ENCODE data around the gene WDR3. TPM values are rescaled to one million over a fixed set of nuclear protein-coding genes. Genes with fewer than 3 reads are reported as not detected.

WDR3 gene
- total and polyA plus RNA-seq, 2 experiments from 2014 or later: 20.7 to 24.3 TPM

- 69% methylated on average over 3 of the region's 3 CpGs for WGBS (ENCODE audit: low lambda C conversion rate, missing lambda C conversion rate)
- H3K79me2 ChIP-seq: no peaks in the 10 kb centered on the region
- no peak overlapping the region for H3K27ac ChIP-seq
- H2AFZ ChIP-seq: no peak overlapping the region
- no peak for DNase-seq (ENCODE audit: low spot score)
- H4K20me1 ChIP-seq (ENCODE audit: insufficient read depth, poor library complexity, severe bottlenecking): no peaks in the 10 kb centered on the region
- no peaks in the 10 kb centered on the region for H3K9me2 ChIP-seq (replicated peaks; ENCODE audit: insufficient read depth)
- H3K4me2 ChIP-seq: no peak overlapping the region
- no peak overlapping the region for H3K4me3 ChIP-seq
- H3K4me1 ChIP-seq (ENCODE audit: insufficient read depth): no peaks in the 10 kb centered on the region
- H3K9me3 ChIP-seq (ENCODE audit: low read depth): no peaks in the 10 kb centered on the region
- no peaks in the 10 kb centered on the region for H3K27me3 ChIP-seq
- TF ChIP-seq EZH2 (IDR thresholded peaks at IDR 0.05; ENCODE audit: borderline replicate concordance) (no peak), EZH2phosphoT487 (IDR thresholded peaks at IDR 0.05; ENCODE audit: low read depth, severe bottlenecking, unreplicated experiment) (no peak), CTCF (IDR thresholded peaks at IDR 0.05; ENCODE audit: poor library complexity) (no peak)
- H3K36me3 ChIP-seq (replicated peaks; ENCODE audit: insufficient read depth, low read depth): no peaks in the 10 kb centered on the region
These were observed 29.8 kb downstream of the WDR3 start for GRCh38 chr1:117959364-117959763.

- H3K27me3 ChIP-seq: no peaks in the 10 kb centered on the region
- TF ChIP-seq EZH2 (IDR thresholded peaks at IDR 0.05; ENCODE audit: borderline replicate concordance): no peak
- no peak for TF ChIP-seq EZH2phosphoT487 (IDR thresholded peaks at IDR 0.05; ENCODE audit: low read depth, severe bottlenecking, unreplicated experiment)
- TF ChIP-seq CTCF (IDR thresholded peaks at IDR 0.05; ENCODE audit: poor library complexity): no peak
- no peaks in the 10 kb centered on the region for H3K36me3 ChIP-seq (replicated peaks; ENCODE audit: insufficient read depth, low read depth)
- no peak overlapping the region for H3K27ac ChIP-seq
- H3K79me2 ChIP-seq: no peaks in the 10 kb centered on the region
- H2AFZ ChIP-seq: no peak overlapping the region
- no peak overlapping the region for H3K4me2 ChIP-seq
- no peak overlapping the region for H3K4me3 ChIP-seq
- no peaks in the 10 kb centered on the region for H4K20me1 ChIP-seq (ENCODE audit: insufficient read depth, poor library complexity, severe bottlenecking)
- WGBS (ENCODE audit: low lambda C conversion rate, missing lambda C conversion rate): 94% methylated on average over 3 of the region's 3 CpGs
- no peaks in the 10 kb centered on the region for H3K9me2 ChIP-seq (replicated peaks; ENCODE audit: insufficient read depth)
- H3K4me1 ChIP-seq (ENCODE audit: insufficient read depth): no peaks in the 10 kb centered on the region
- no peaks in the 10 kb centered on the region for H3K9me3 ChIP-seq (ENCODE audit: low read depth)
- no peak for DNase-seq (ENCODE audit: low spot score)
These were observed 34.9 kb downstream of the WDR3 start for GRCh38 chr1:117964290-117965038.

GRCh38 chr1:117967477-117967876 is 37.9 kb downstream of the WDR3 start:
- no peaks in the 10 kb centered on the region for H3K9me2 ChIP-seq (replicated peaks; ENCODE audit: insufficient read depth)
- peak; percentile 11 for DNase-seq (ENCODE audit: low spot score)
- no peaks in the 10 kb centered on the region for H3K9me3 ChIP-seq (ENCODE audit: low read depth)
- no peak overlapping the region for H3K4me3 ChIP-seq
- no peaks in the 10 kb centered on the region for H3K79me2 ChIP-seq
- no peaks in the 10 kb centered on the region for H3K4me1 ChIP-seq (ENCODE audit: insufficient read depth)
- peak overlapping the region; percentile 33 for H3K27ac ChIP-seq
- H3K4me2 ChIP-seq: peak overlapping the region; percentile 2
- WGBS (ENCODE audit: low lambda C conversion rate, missing lambda C conversion rate): 64% methylated on average over 4 of the region's 4 CpGs
- H3K27me3 ChIP-seq: no peaks in the 10 kb centered on the region
- TF ChIP-seq EZH2phosphoT487 (IDR thresholded peaks at IDR 0.05; ENCODE audit: low read depth, severe bottlenecking, unreplicated experiment) (no peak), CTCF (IDR thresholded peaks at IDR 0.05; ENCODE audit: poor library complexity) (peak; percentile 23), EZH2 (IDR thresholded peaks at IDR 0.05; ENCODE audit: borderline replicate concordance) (no peak)
- H3K36me3 ChIP-seq (replicated peaks; ENCODE audit: insufficient read depth, low read depth): no peaks in the 10 kb centered on the region
- H4K20me1 ChIP-seq (ENCODE audit: insufficient read depth, poor library complexity, severe bottlenecking): no peaks in the 10 kb centered on the region
- H2AFZ ChIP-seq: no peak overlapping the region

Data from hepatocyte (in vitro differentiated cells).